Gastrocnemius medialis (tissue), 4 donors: ENCODE measurements around the gene AMN.

Source experiments
- CTCF ChIP-seq, 5 experiments: fragments of 450-650 bp in 3 of 5; fragments of 200-600 bp in 2 of 5; sonication (generic) in 2 of 5; IDR thresholded peaks in 4 of 5; conservative IDR thresholded peaks in 1 of 5; 1 replicate in 4 of 5; 2 replicates in 1 of 5; pipeline ENCODE4 v1.5.1; 2016 to 2019; ENCODE audit warnings: antibody characterized with exemption in 5 of 5, mild to moderate bottlenecking in 3 of 5, moderate library complexity in 3 of 5
- POLR2A ChIP-seq, 2 donors: fragments of 450-650 bp; IDR thresholded peaks; one replicate each; pipeline ENCODE4 v1.6.1; 2017; ENCODE audit warnings: antibody characterized with exemption in 2 of 2, mild to moderate bottlenecking in 2 of 2, moderate library complexity in 2 of 2

- TF ChIP-seq CTCF (IDR thresholded peaks at IDR 0.05 in 4 of 5, conservative IDR thresholded peaks at IDR 0.05 in 1 of 5): no peak
- no peak for TF ChIP-seq POLR2A (IDR thresholded peaks at IDR 0.05)
Measured at GRCh38 chr14:102975662-102976061, 53.2 kb downstream of the AMN start.
